ENCODE results near the gene GAL3ST2. TPM values are rescaled to one million over a fixed set of nuclear protein-coding genes. Genes with fewer than 3 reads are reported as not detected.
A peak's percentile ranks its signal among the peaks of the same experiment; 100 is the strongest.

The GAL3ST2 gene
- total RNA-seq, 4 donors from 2014 or later: 0.21 to 0.29 TPM; not detected in 2

DNA sequence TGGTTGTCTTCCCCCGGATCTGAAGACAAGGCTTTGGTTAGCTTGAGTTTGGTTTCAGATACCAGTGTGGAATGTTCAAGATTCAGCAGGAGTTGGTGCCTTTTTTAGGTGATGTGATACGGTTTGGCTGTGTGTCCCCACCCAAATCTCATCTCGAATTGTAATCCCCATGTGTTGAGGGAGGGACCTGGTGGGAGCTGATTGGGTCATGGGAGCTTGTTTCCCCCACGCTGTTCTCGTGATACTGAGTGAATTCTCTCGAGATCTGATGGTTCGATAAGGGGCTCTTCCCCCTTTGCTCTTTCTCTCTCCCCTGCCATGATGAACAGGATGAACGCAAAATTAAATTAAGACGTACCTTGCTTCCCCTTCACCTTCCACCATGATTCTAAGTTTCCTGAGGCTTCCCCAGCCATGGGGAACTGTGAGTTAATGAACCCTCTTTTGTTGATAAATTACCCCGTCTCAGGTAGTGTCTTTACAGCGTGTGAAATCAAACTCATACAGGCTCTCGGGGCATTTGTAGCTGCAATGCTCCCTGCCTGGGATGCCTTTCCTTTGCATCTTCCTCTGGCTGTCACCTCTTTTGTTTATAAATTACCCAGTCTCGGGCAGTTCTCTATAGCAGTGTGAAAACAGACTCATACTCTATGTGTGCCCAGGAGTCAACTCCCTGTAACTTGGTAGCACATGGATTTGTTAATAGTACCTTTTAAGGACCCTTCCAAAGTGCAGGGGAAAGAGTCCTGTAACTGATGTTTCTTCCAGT lies 60.8 kb downstream of the GAL3ST2 start:
- Histone ChIP-seq H3K4me3 (no peak overlapping the region), H3K27ac (no peak overlapping the region), H3K4me1 (no peaks in the 10 kb centered on the region), H3K9me3 (no peaks in the 10 kb centered on the region), H3K27me3 (no peaks in the 10 kb centered on the region), H3K36me3 (no peaks in the 10 kb centered on the region)
- intact Hi-C loops (cut with DNase I; ENCODE audit: low total_unique reads): no loop called here
- DNase-seq: no peak
- TF ChIP-seq, protein P1, sequence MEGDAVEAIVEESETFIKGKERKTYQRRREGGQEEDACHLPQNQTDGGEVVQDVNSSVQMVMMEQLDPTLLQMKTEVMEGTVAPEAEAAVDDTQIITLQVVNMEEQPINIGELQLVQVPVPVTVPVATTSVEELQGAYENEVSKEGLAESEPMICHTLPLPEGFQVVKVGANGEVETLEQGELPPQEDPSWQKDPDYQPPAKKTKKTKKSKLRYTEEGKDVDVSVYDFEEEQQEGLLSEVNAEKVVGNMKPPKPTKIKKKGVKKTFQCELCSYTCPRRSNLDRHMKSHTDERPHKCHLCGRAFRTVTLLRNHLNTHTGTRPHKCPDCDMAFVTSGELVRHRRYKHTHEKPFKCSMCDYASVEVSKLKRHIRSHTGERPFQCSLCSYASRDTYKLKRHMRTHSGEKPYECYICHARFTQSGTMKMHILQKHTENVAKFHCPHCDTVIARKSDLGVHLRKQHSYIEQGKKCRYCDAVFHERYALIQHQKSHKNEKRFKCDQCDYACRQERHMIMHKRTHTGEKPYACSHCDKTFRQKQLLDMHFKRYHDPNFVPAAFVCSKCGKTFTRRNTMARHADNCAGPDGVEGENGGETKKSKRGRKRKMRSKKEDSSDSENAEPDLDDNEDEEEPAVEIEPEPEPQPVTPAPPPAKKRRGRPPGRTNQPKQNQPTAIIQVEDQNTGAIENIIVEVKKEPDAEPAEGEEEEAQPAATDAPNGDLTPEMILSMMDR (IDR thresholded peaks at IDR 0.05): no peak
- no peak for TF ChIP-seq POLR2A (IDR thresholded peaks at IDR 0.05)

DNA sequence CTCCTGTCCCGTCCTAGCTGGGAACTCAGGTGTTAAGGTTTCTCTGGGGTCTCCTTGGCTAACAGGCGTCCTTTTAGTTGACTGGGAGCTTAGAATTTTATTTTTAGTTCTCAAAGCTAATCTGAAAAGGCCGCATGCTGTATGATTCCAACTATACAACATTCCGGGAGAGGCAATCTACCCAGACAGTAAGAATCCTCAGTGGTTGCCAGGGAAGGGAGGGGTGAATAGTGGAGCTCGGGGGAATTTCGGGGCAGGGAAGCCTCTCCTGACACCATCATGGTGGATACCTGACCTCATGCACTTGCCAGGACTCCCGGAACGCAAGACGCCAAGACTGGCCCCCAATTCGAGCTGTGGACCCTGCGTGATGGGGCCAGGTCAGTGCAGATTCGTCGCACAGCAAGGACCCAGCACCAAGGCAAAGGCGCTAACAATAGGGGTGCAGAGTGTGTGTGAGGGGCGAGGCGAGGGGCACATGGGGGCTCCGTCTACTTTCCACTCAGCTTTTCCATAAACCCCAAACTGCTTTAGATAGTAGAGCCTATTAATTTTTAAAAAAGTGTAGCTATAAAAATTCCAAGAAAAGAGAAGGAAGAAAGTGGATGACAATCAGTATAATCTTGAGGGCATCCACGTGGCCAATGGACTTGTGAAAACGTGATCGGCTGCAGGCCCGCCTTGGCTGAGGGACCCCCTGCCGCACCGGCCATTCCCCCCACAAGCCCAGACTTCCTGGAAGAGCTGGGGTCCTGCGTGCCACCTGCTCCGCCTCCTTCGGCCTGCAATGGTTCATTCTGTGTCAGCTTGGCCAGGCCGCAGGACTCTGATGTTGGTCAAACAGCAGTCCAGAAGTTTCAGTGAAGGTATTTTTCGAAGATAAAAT lies 64.8 kb downstream of the GAL3ST2 start:
- peaks cover 0 to 5% of the 10 kb centered on the region in 2 donors for H3K4me1 ChIP-seq
- H3K36me3 ChIP-seq: no peaks in the 10 kb centered on the region
- H3K9me3 ChIP-seq: no peaks in the 10 kb centered on the region
- intact Hi-C loops (cut with DNase I; ENCODE audit: low total_unique reads): no loop called here
- H3K27me3 ChIP-seq: no peaks in the 10 kb centered on the region
- no peak for TF ChIP-seq POLR2A (IDR thresholded peaks at IDR 0.05)
- TF ChIP-seq, protein P1 (IDR thresholded peaks at IDR 0.05): no peak
- H3K4me3 ChIP-seq: no peak overlapping the region
- DNase-seq: no peak
- no peak overlapping the region for H3K27ac ChIP-seq

DNA sequence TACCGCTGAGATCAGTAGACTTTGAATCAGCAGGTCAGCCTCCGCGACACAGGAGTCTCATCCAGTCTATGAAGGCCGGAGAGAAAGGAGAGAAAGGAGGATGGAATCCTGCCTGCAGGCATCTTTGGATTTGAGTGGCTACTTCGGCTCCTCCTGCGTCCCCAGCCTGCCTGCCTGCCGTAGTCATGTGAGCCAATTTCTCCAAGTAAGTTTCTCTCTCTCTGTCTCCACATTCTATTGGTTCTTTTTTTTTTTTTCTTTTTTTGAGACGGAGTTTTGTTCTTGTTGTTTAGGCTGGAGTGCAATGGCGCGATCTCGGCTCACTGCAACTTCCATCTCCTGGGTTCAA lies 65.4 kb downstream of the GAL3ST2 start:
- Histone ChIP-seq H3K9me3 (no peaks in the 10 kb centered on the region), H3K4me3 (no peak overlapping the region), H3K36me3 (no peaks in the 10 kb centered on the region), H3K27me3 (no peaks in the 10 kb centered on the region), H3K27ac (no peak overlapping the region), H3K4me1 (peaks cover 0 to 5% of the 10 kb centered on the region in 2 donors)
- intact Hi-C loops (cut with DNase I; ENCODE audit: low total_unique reads): no loop called here
- TF ChIP-seq POLR2A (IDR thresholded peaks at IDR 0.05): no peak
- TF ChIP-seq, protein P1 (IDR thresholded peaks at IDR 0.05): no peak
- no peak for DNase-seq

DNA sequence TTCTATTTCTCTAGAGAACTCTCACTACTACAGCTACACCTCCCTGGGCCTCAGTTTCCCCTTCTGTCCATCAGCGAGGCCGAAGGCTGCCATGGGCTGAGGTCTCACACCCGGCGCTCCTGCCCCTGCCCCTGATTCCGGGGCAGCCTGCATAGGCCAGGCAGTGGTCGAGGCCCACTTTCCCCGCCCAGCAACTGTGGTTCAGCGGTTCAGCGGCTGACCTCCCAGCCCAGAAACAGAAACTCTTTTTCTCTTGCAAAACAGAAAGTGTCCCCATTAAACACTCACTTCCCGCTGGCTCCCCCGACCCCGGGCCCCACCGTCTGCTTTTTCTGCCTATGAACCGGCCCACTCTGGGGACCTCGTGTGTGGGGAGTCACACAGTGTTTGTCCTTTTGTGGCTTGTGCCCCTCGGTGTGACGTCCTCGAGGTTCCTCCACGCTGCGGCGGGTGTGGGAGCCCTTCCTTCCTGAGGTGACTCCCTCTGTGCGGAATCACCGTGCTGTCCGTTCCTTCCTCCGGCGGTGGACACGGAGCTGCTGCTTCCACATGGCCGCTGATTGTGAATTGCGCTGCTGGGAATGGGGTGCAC lies 66.1 kb downstream of the GAL3ST2 start:
- peak in 1 of 2 donors; percentile 32 for DNase-seq
- intact Hi-C loops (cut with DNase I; ENCODE audit: low total_unique reads): no loop called here
- Histone ChIP-seq H3K27ac (peak overlapping the region in 1 of 2 donors; percentile 73), H3K4me1 (peaks cover 0 to 5% of the 10 kb centered on the region in 2 donors), H3K36me3 (no peaks in the 10 kb centered on the region), H3K9me3 (no peaks in the 10 kb centered on the region), H3K27me3 (no peaks in the 10 kb centered on the region), H3K4me3 (no peak overlapping the region)
- TF ChIP-seq, protein P1 (IDR thresholded peaks at IDR 0.05): no peak
- no peak for TF ChIP-seq POLR2A (IDR thresholded peaks at IDR 0.05)

Data from uterus (tissue), 4 donors.